Measurements from ENCODE around the gene MAGEL2.
"Not testable (repeated sequence)": the region's sequence is repeated elsewhere in the genome, so short reads cannot be mapped to it uniquely, and the experiment has no call there.

MAGEL2 gene

DNA sequence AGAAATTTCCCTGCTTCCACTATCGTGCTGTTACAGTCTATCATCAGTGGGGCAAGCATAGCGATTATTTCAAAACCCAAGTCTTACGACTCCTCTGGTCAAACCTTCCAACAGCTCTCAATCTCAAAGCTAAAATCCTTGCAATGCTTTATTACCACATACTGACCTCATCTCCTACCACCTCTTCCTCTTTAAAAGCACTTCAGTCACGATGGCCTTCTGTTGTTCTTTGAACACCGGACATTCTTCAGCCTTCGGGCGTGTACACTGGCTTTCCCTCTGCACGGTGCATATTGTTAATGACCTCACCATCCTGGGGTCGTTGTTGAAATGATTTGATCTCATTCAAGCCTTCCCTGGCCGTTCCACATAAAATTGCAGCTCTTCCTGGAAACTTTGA, 31.1 kb downstream of the MAGEL2 start:
- no peak for DNase-seq

DNA sequence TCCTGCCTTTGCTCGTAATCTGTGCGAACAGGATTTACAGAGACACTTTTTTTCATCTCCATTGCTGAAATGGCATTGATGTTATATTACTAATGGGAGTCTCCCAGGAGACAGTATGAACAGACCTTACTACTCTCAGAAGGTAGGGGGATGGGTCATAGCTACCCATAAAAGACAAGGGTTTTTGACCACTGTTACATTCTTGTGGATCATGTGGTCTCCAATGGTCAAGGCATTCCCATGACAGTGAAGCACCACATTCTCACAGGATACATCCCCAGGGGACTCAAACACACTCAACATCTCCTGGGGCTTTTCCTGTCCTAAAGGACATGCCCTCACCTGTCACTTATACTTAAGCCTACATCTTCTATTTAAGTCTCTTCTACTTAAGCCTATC, 41.4 kb downstream of the MAGEL2 start:
- no peak for DNase-seq

- no peak for DNase-seq
Observed at GRCh38 chr15:23602124-23602523, 45.5 kb downstream of the MAGEL2 start.

- DNase-seq, result no peak
Observed at GRCh38 chr15:23599053-23599452, 48.6 kb downstream of the MAGEL2 start.

GRCh38 chr15:23597278-23597677, 50.4 kb downstream of the MAGEL2 start:
- DNase-seq, result not testable (repeated sequence)

GRCh38 chr15:23596736-23597135, 50.9 kb downstream of the MAGEL2 start:
- no peak for DNase-seq

DNA sequence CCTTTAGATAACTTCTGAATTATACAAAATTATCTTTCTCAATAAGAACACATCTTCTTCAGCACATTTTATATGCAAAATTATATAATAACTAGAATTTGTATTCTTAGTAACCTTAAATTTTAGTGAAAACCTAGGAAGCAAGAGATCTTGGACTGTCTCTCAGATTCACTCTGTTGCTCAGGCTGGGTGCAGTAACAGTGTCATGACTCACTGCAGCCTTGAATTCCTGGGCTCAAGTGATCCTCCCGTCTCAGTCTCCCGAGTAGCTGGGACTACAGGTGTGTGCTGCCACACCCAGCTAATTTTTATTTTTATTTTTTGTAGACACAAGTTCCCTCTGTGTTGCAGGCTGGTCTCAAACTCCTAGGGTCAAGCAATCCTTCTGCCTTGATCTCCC, 52.3 kb downstream of the MAGEL2 start:
- no peak for DNase-seq

GRCh38 chr15:23594252-23594770, 53.4 kb downstream of the MAGEL2 start:
- no peak for DNase-seq

Measured in amygdala (tissue), 56 donors.